Measurements from ENCODE around the gene IL16.

DNA sequence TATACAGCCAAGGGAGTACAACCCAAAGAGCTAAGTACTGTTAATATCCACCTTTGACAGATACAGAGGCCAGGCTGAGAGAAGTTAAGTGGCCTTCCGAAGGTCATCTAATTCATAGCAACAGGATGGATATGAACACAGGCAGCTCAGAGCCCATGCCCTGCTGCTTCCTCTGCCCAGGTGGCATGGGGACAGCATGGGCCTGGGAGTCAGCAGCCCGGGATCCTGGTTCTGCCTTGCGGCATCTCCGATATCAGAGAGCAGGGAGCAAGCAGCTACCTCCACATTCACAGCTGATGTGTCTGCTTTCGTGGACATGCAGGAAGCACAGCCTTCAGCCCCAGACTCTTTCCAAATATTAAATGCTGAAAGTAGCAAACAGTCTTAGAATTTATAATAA is 71.7 kb downstream of the IL16 start:
- TF ChIP-seq, protein P1, sequence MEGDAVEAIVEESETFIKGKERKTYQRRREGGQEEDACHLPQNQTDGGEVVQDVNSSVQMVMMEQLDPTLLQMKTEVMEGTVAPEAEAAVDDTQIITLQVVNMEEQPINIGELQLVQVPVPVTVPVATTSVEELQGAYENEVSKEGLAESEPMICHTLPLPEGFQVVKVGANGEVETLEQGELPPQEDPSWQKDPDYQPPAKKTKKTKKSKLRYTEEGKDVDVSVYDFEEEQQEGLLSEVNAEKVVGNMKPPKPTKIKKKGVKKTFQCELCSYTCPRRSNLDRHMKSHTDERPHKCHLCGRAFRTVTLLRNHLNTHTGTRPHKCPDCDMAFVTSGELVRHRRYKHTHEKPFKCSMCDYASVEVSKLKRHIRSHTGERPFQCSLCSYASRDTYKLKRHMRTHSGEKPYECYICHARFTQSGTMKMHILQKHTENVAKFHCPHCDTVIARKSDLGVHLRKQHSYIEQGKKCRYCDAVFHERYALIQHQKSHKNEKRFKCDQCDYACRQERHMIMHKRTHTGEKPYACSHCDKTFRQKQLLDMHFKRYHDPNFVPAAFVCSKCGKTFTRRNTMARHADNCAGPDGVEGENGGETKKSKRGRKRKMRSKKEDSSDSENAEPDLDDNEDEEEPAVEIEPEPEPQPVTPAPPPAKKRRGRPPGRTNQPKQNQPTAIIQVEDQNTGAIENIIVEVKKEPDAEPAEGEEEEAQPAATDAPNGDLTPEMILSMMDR (IDR thresholded peaks at IDR 0.05; ENCODE audit: low read depth, low read length, missing input control) = no peak
- TF ChIP-seq YY1 (IDR thresholded peaks at IDR 0.05) (no peak), FOXA1 (IDR thresholded peaks at IDR 0.05) (no peak), RXRA (IDR thresholded peaks at IDR 0.05) (no peak), TAF1 (conservative IDR thresholded peaks at IDR 0.05) (no peak)
- TF ChIP-seq, protein P2, sequence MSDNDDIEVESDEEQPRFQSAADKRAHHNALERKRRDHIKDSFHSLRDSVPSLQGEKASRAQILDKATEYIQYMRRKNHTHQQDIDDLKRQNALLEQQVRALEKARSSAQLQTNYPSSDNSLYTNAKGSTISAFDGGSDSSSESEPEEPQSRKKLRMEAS (IDR thresholded peaks at IDR 0.05) = no peak

All from liver (tissue), 3 donors.